HFFc6 (cell line): ENCODE results near the gene CASK. TPM values are rescaled to one million over a fixed set of nuclear protein-coding genes. Genes with fewer than 3 reads are reported as not detected.

Experiments used
- DNase-seq: peaks from one replicate; pipeline ENCODE4 v3.0.0-alpha.2; 2018
- H3K27ac Mint-ChIP-seq: 2 replicates; pipeline ENCODE4 v1.8.0; 2020; ENCODE audit warnings: mild to moderate bottlenecking, mixed read lengths
- H3K27me3 Mint-ChIP-seq: 2 replicates; pipeline ENCODE4 v1.8.0; 2021; ENCODE audit warnings: mild to moderate bottlenecking, moderate library complexity, mixed read lengths; ENCODE audit not compliant: insufficient read depth
- H3K36me3 Mint-ChIP-seq: 2 replicates; pipeline ENCODE4 v1.8.0; 2021; ENCODE audit warnings: low read depth, mixed read lengths
- H3K4me1 Mint-ChIP-seq: 2 replicates; pipeline ENCODE4 v1.8.0; 2020; ENCODE audit warnings: low read depth, mixed read lengths
- H3K4me3 Mint-ChIP-seq: 2 replicates; pipeline ENCODE4 v1.8.0; 2020; ENCODE audit warnings: mild to moderate bottlenecking, moderate library complexity, mixed read lengths
- H3K9me3 Mint-ChIP-seq: 2 replicates; pipeline ENCODE4 v1.8.0; 2020; ENCODE audit warnings: mild to moderate bottlenecking, mixed read lengths
- total RNA-seq, 6 experiments: library from RNA; stranded (reverse); fragmentation: NEBNext Ultra II Directional; extraction: Animal tissue kit (Norgen Biotek cat#: 25700); gene quantifications; 2 replicates in 1 of 6; 3 replicates in 5 of 6; pipeline ENCODE4 v1.2.3, GENCODE V29; 2021
- TF ChIP-seq, protein P1 (sequence below): fragments of 200-600 bp; sonication (generic); IDR thresholded peaks from 2 replicates; pipeline ENCODE4 v1.5.0; 2021; ENCODE audit warnings: antibody characterized with exemption, mild to moderate bottlenecking

The CASK gene
- total RNA-seq, 6 experiments from 2014 or later, result 34.7 to 37.1 (median 35.4) TPM

DNA sequence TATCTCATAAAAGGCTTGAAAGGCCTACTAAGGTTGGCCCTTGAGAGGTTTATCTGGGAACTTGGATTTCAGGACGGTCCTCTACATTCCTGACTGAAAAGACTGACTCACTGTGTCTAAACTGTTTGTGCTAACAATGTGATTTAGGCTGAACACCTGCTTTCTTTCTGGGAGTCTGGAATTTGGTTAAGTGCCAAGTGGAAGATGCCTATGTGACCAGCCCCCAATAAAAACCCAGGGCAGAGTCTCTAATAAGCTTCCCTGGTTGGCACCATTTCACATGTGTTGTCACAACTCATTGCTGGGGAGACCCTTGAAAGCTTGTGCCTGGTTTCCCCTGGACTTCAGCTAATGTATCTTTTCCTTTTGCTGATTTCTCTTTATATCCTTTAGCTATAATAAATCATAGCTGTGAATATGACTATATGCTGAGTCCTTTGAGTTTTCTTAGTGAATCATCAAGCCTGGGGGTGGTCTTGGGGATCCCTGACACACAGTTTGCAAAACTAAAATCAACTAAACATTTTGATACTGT is 144.3 kb downstream of the CASK start:
- Mint-ChIP-seq H3K27ac (peak overlapping the region; percentile 69), H3K4me3 (0 out of 2 replicates have a peak overlapping the region, but pooled peaks have one; percentile 11), H3K27me3 (no peaks in the 10 kb centered on the region), H3K4me1 (peaks cover 26% of the 10 kb centered on the region), H3K36me3 (no peaks in the 10 kb centered on the region), H3K9me3 (no peaks in the 10 kb centered on the region)
- peak; percentile 65 for DNase-seq
- TF ChIP-seq, protein P1, sequence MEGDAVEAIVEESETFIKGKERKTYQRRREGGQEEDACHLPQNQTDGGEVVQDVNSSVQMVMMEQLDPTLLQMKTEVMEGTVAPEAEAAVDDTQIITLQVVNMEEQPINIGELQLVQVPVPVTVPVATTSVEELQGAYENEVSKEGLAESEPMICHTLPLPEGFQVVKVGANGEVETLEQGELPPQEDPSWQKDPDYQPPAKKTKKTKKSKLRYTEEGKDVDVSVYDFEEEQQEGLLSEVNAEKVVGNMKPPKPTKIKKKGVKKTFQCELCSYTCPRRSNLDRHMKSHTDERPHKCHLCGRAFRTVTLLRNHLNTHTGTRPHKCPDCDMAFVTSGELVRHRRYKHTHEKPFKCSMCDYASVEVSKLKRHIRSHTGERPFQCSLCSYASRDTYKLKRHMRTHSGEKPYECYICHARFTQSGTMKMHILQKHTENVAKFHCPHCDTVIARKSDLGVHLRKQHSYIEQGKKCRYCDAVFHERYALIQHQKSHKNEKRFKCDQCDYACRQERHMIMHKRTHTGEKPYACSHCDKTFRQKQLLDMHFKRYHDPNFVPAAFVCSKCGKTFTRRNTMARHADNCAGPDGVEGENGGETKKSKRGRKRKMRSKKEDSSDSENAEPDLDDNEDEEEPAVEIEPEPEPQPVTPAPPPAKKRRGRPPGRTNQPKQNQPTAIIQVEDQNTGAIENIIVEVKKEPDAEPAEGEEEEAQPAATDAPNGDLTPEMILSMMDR, result no peak

DNA sequence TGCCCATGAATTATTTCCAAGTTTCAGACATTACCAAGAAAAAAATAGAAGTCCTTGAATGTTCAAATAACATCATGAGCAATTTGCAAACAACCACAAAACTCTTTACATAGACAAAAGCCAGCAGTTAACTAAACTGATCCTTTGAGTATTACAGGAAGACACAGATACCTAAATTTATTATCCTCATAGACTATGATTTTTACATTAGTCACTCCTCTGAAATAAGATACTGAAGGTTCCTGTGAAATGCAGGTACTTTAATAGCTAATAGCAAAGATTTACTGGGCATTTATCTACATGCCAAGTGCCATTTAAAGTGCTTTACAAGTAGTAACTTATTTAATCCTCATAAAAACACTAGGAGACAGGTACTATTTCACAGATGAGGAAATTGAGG is 161.7 kb downstream of the CASK start:
- Mint-ChIP-seq H3K4me1 (no peaks in the 10 kb centered on the region), H3K27ac (no peak overlapping the region), H3K4me3 (no peak overlapping the region), H3K9me3 (no peaks in the 10 kb centered on the region), H3K27me3 (no peaks in the 10 kb centered on the region), H3K36me3 (no peaks in the 10 kb centered on the region)
- TF ChIP-seq, protein P1, result no peak
- no peak for DNase-seq

DNA sequence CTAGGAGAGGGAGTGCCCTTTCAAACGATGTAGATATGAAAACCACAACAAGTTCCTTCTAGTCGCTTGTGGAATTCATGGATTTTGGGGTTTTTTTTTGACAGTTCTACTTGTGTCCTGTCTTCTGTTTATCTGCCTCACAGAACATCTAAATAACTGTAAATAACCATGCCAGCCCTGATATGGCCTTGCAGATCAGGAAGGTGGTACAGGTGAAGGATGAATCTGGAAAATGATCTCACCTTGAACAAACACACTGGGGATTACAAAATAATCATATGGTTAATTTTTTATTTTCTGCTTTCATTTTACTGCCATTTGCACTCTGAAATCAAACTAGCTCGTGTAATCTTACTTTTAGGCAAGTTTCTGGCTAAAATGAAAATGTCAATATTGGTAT is 162.2 kb downstream of the CASK start:
- H3K9me3 Mint-ChIP-seq, result no peaks in the 10 kb centered on the region
- no peak for DNase-seq
- H3K27ac Mint-ChIP-seq, result no peak overlapping the region
- H3K4me3 Mint-ChIP-seq, result no peak overlapping the region
- no peaks in the 10 kb centered on the region for H3K4me1 Mint-ChIP-seq
- TF ChIP-seq, protein P1, result no peak
- H3K36me3 Mint-ChIP-seq, result no peaks in the 10 kb centered on the region
- H3K27me3 Mint-ChIP-seq, result no peaks in the 10 kb centered on the region

DNA sequence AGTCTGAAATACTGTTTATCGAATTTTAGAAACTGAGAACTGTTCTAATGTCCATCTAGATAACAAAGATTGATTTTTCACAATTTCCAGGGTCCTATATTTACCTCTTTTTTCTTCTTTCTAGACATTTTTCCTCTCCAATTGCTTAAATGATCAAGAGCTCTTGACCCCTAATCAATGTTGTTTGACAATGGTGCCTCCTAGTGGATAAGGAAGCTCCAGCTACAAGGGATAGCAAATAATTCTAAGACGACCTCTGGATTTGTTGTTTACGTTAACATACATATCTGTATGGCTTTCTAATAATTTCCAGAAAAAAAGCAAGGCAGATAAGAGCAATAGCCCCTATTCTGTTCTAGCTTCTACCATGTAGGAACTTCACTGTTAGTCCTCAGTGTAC is 163.5 kb downstream of the CASK start:
- no peaks in the 10 kb centered on the region for H3K9me3 Mint-ChIP-seq
- H3K27me3 Mint-ChIP-seq, result no peaks in the 10 kb centered on the region
- H3K4me1 Mint-ChIP-seq, result no peaks in the 10 kb centered on the region
- no peak overlapping the region for H3K4me3 Mint-ChIP-seq
- H3K27ac Mint-ChIP-seq, result no peak overlapping the region
- TF ChIP-seq, protein P1, result peak; percentile 73
- no peaks in the 10 kb centered on the region for H3K36me3 Mint-ChIP-seq
- DNase-seq, result peak; percentile 10

DNA sequence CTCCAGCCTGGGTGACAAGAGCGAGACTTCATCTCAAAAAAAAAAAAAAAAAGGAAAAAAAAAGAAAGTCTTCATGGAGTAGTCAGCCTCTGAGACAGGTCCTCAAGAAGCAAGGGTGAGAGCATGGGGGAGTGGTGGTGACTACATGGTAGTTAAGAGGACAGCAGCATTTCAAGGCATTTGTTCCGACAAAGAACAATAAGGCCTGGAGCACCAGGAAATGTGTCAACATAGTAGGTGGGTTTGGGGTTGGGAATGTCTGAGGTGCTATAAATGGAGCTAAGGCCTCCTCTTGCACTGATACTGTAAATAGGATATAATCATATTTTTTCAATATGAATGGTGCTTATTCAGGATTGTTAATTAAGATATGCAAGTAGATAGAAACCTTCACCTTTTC is 165.0 kb downstream of the CASK start:
- TF ChIP-seq, protein P1, result no peak
- Mint-ChIP-seq H3K36me3 (no peaks in the 10 kb centered on the region), H3K4me3 (no peak overlapping the region), H3K27me3 (no peaks in the 10 kb centered on the region), H3K9me3 (no peaks in the 10 kb centered on the region), H3K27ac (no peak overlapping the region), H3K4me1 (no peaks in the 10 kb centered on the region)
- DNase-seq, result no peak

DNA sequence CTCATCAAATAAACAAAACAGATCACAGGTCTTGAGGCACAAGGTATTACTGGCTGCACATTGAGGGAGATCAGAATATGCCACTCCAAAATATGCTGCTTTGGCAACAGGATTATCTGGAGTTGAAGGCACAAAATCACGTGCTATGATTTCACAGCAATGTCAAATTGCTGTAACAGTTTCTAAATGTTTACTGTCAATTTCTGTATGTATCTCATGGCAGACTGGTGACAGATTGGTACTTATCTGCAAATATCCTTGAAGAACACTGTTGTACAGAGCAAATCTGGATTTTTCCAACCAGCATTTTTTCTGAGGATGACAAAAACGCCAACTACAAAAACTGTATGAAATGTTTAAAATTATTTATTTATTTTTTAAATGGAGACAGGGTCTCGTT is 172.6 kb downstream of the CASK start:
- H3K4me3 Mint-ChIP-seq, result no peak overlapping the region
- H3K4me1 Mint-ChIP-seq, result no peaks in the 10 kb centered on the region
- no peak overlapping the region for H3K27ac Mint-ChIP-seq
- H3K27me3 Mint-ChIP-seq, result no peaks in the 10 kb centered on the region
- DNase-seq, result no peak
- H3K9me3 Mint-ChIP-seq, result no peaks in the 10 kb centered on the region
- no peaks in the 10 kb centered on the region for H3K36me3 Mint-ChIP-seq
- TF ChIP-seq, protein P1, result no peak
